ENCODE results near the gene LTBP4. TPM values are rescaled to one million over a fixed set of nuclear protein-coding genes. Genes with fewer than 3 reads are reported as not detected.
"Not testable (repeated sequence)": the region's sequence is repeated elsewhere in the genome, so short reads cannot be mapped to it uniquely, and the experiment has no call there.

LTBP4 gene
- total RNA-seq, 2 experiments from 2014 or later, result 141 to 144 TPM

DNA sequence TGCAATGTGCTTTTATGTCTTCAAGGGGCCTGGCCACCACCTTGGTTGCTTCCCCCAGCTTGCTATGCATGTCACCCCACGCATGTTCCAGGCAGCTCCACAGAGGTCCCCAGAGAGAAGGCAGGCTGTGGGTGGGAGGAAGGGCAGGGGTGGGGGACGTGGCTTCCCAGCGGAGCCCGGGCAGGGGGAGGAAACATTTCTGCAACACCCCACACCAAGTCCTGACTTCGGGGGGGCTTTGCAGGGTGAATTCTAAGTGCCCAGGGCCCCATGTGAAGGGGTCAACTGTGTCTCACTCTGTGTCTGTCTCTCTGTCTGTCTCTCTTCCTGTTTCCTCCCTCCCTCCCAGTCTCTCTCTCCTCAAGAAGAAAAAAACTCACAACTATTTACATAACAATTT lies 39.6 kb downstream of the LTBP4 start:
- POLR2A ChIA-PET, result no interaction called here

DNA sequence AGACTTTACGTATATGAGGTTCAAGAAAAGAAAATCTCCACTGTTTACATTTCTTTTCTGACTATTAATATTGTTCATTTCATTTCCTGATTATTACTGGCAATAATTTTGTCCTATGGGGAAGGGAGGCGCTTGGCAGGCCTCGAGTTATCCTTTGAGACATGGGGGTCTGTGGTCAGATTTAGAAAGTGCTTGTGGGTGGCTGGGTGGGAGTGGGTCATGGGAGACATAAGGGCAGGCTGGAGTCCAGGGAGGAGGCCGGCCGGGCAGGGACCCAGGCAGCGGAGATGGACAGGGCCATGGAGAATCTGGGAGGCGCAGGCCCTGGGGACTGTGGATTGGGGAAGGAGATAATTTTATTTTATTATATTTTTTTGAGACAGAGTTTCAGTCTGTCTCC lies 40.1 kb downstream of the LTBP4 start:
- ChIA-PET POLR2A (no interaction called here), CTCF (no interaction called here)

More for the DNA sequence above, 39.6 kb downstream of the LTBP4 start:
- CTCF ChIA-PET, result no interaction called here

DNA sequence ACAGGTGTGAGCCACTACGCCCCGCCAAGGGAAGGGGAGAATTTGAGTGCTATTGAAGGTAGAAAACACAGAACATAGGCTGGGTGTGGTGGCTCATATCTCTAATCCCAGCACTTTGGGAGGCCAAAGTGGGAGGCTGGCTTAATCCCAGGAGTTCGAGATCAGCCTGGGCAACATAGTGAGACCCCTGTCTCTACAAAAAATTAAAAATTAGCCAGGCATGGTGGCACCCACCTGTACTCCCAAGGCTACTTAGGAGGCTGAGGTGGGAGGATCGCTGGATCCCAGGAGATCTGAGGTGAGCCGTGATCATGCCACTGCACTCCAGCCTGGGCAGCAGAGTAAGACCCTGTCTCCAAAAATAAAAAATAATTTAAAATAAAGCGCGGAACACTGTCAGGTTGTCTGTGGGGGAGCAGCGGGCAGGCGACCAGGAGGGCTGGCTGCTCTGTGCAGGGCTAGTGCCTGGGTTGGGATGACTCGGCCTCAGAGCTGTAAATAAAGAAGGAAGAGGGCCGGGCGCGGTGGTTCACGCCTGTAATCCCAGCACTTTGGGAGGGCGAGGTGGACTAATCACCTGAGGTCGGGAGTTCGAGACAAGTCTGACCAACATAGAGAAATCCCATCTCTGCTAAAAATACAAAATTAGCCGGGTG lies 41.0 kb downstream of the LTBP4 start:
- CTCF ChIA-PET, result no interaction called here
- POLR2A ChIA-PET, result no interaction called here

DNA sequence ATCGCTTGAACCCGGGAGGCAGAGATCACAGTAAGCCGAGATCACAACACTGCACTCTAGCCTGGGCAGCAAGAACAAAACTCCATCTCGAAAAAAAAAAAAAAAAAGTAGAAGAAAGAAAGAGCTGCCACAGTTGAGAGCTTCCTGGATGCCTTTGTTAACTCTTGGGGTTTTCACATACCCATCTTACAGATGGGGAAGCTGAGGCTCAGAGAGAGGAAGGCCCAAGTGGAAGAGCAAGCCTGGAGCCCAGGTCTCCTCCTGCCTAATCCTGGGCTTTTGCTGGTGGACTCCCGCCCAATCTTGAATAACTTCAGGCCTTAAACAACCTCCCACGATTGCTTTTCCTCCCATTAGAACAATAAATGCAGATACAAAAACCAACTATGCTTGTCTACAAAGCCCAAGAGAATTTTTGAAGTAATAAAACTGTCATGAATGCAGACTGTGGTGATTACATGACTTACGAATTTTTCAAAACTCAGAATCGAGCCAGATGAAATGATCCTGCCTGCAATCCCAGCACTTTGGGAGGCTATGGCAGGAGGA lies 41.7 kb downstream of the LTBP4 start:
- CTCF ChIA-PET, result interaction anchor here (2.2 kb wide), 1 partner anchor 9 kb away, joined by 12 read pairs; no protein-coding TSS in a partner anchor
- POLR2A ChIA-PET, result no interaction called here

DNA sequence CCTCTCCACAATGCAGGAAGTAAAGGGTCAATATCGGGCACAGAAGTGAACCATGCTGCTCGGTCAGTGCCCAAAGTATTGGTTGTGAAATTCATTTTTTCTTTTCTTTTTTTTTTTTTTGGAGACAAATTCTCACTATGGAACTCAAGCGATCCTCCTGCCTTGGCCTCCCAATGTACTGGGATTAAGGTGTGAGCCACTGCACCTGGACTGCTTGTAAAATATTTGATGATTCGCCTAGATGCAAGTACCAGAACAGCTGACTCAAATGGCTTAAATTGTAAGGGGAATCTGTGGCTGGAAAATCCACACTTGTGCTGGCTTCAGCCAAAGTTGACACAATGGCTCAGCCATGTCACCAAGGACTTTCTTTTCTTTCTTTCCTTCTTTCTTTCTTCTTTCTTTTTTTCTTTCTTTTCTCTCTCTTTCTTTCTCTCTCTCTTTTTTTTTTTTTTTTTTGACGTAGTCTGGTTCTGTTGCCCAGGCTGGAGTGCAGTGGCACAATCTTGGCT lies 45.6 kb downstream of the LTBP4 start:
- CTCF ChIA-PET, result interaction anchor here (0.6 to 2.1 kb wide), 2 partner anchors 12 to 1190 kb away, joined by 5 to 10 read pairs; no protein-coding TSS in a partner anchor
- POLR2A ChIA-PET, result no interaction called here

DNA sequence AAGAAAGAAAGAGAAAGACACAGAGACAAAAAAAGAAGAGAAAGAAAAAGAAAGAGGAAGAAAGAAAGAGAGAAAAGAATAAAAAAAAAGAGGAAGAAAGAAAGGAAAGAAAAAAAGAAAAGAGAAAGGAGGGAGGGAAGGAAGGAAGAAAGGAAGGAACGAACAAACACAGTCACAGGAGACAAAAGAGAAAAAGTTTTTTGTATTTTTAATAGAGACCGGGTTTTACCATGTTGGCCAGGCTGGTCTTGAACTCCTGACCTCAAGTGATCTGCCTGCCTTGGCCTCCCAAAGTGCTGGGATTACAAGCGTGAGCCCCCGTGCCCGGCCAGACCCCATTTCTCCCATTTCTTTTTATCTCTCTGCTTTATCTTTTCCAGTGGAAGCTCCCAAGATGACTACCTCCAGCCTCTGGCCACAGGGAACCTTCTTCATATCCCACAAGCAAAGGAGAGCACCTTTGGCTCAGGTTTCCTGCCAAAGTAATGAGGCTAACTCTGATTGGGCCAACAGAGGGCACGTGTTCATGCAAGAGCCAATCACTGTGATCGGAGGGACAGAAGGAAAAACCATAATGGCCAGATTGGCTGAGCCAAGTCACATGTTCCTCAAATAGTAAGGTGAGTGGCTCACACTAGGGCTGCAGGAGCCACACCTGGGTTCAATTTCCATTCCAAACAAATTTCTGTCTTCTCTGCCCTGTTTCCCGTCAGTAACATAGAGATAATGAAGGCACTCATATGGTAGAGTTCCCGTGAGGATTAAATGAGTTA lies 48.9 kb downstream of the LTBP4 start:
- CTCF ChIA-PET, result not testable (repeated sequence)

DNA sequence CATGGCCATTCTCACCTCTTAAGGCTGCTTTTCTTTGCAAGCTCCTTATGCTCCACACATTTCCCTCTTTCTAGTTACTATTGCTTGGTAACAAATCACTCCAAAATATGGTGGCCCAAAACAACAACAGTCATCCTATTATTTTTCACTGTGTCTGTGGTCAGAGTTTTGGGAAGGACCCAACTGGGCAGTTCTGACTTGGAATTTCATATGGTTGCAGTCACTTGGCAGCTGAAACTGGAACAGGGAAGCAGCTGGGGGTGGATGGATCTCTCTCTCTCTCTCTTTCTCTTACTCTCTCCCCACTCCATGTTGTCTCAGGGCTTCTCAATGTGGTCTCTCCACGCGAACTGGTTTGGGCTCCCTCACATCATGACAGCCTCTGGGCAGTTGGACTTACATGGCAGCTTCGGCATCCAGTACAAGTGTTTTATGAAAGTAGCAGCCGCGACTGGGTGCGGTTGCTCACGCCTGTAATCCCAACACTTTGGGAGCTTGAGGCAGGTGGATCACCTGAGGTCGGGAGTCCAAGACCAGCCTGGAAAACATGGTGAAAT lies 49.7 kb downstream of the LTBP4 start:
- CTCF ChIA-PET, result interaction anchor here (0.6 kb wide), 1 partner anchor 188 kb away, joined by 3 read pairs; no protein-coding TSS in a partner anchor
- POLR2A ChIA-PET, result no interaction called here

More for the DNA sequence above, 48.9 kb downstream of the LTBP4 start:
- POLR2A ChIA-PET, result not testable (repeated sequence)

DNA sequence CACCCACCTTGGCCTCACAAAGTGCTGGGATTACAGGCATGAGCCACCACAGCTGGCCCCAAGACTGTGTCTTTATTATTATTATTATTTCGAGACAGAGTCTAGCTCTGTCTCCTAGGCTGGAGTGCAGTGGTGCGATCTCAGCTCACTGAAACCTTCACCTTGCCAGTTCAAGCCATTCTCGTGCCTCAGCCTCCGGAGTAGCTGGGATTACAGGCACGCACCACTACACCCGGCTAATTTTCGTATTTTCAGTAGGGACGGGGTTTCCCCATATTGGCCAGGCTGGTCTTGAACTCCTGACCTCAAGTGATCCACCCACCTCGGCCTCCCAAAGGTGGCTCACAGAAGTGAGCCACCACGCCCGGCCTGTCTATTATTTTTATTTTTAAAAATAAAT lies 51.1 kb downstream of the LTBP4 start:
- POLR2A ChIA-PET, CTCF ChIA-PET: not testable (repeated sequence)

DNA sequence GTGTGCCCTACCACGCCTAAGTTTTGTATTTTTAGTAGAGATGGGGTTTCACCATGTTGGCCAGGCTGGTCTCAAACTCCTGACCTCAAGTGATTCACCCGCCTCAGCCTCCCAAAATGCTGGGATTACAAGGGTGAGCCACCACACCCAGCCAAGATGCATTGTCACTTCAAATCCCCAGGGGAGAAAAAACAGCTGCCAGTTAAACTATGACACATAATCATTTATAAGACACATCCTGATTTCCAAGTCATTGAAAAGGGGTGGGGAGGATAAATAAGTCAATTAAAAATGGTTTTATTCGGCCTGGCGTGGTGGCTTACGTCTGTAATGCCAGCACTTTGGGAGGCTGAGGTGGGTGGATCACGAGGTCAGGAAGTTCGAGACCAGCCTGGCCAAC lies 54.5 kb downstream of the LTBP4 start:
- CTCF ChIA-PET, result interaction anchor here (3.7 kb wide), 1 partner anchor 21 kb away, joined by 17 read pairs; no protein-coding TSS in a partner anchor
- POLR2A ChIA-PET, result not testable (repeated sequence)

DNA sequence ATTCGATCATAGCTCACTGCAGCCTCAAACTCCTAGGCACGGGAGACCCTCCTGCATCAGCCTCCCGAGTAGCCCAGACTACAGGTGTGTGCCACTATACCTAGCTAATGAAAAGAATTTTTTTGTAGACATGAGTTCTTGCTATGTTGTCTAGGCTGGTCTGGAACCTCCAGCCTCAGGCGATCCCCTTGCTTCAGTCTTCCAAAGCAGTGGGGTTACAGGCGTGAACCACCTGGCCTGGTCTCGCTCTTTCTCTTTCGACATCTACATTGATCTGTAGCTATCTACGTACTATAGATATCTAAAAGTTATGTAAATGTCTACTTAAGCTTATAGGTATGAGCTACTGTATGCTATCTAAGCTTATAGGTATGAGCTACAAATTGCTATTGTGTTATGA lies 56.9 kb downstream of the LTBP4 start:
- CTCF ChIA-PET, result interaction anchor here (0.8 to 3.7 kb wide), 3 partner anchors 23 to 238 kb away, joined by 3 to 17 read pairs (median 3); no protein-coding TSS in a partner anchor
- POLR2A ChIA-PET, result no interaction called here

DNA sequence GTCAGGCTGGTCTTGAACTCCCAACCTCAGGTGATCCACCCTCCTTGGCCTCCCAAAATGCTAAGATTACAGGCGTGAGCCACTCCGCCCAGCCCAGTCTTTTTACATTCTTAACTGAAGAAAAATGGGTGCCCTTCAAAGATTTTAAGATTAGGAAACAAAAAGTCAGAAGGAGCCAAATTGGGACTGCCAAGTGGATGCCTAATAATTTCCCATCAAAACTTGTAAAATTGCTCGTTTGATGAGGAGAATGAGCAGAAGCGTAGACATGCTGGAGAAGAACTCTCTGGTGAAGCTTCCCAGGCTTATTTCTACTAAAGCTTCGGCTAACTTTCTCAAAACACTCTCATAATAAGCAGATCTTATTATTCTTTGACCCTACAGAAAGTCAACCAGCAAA lies 57.9 kb downstream of the LTBP4 start:
- ChIA-PET POLR2A (no interaction called here), CTCF (interaction anchor here (1.8 kb wide), 1 partner anchor 25 kb away, joined by 6 read pairs; no protein-coding TSS in a partner anchor)

DNA sequence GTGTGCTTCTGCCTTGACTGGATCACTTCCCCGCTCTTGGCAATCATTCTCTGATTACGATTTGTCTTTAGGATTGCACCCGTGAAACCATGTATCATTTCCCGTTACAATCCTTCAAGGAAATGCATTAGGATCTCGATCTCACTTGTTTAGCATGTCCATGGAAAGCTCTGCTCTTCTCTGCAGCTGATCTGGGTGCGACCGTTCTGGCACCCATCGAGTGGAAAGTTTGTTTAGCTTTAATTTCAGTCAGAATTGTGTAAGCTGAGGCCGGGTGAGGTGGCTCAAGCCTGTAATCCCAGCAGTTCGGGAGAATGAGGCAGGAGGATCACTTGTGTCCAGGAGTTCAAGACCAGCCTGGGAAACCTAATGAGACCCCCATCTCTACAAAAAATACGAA lies 58.4 kb downstream of the LTBP4 start:
- POLR2A ChIA-PET, result no interaction called here
- CTCF ChIA-PET, result interaction anchor here (1.8 kb wide), 1 partner anchor 25 kb away, joined by 6 read pairs; no protein-coding TSS in a partner anchor

DNA sequence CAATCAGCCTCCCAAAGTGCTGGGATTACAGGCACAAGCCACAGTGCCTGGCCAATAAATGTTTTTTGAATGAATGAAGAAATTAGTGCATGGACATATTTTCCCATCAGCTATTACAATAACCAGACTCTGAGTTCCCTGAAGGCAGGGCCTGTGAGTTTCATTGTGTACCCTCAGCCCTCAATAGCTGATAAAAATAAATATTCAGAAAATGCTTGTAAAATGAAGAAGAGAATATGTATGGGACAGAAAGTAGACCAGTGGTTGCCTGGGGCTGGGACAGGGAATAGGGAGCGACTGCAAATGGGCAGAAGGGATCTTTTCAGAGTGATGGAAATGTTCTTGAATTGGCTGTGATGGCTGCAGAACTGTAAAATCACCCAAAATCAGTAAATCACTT lies 60.4 kb downstream of the LTBP4 start:
- POLR2A ChIA-PET, result no interaction called here

DNA sequence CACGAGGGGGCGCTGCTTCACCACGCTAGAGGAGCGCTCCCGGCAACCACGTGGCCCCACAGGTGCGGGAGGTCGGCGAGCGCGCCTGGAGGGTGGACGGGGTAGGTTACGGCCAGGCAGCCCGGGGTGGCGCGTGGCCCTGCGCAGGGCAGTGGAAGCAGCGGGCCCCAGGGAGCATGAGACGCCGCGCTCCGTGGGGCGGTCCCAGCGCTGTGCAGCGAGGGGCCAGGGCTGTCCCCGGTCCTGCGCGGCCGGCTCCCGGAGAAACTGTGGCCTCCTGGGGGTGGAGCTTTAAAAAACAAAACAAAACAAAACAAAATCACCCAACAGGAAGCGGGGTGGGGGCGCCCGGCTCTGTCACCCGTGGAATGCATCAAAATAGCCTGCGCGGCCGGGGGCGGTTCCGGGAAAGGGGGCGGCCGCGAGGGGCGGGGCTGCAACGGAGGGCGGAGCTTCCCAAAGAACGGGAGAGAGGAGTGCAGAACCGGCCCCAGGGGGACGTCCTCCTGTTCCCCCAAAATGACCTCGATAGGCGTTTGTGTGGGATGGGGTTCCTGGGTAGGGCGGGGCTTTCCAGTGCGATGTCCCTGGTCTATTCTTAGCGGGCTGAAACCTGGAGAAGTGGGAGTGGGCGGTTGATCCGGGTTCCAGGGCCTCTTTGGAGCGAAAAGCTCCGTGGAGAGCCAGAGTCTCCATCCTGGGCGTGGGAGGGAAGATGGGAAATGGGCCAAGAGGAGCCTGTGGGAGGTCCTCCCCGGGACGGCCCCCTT lies 61.9 kb downstream of the LTBP4 start:
- ChIA-PET CTCF (interaction anchor here (0.5 to 2.5 kb wide), 28 partner anchors 8 to 483 kb away, joined by 3 to 24 read pairs (median 4); partner anchors contain the start of genes COQ8B, ITPKC and RAB4B), POLR2A (interaction anchor here (0.6 to 2.2 kb wide), 9 partner anchors 28 to 601 kb away, joined by 3 to 8 read pairs (median 3); partner anchors contain the start of genes ACTMAP, NUMBL and SNRPA)

More for the DNA sequence above, 60.4 kb downstream of the LTBP4 start:
- CTCF ChIA-PET, result interaction anchor here (0.7 to 2.5 kb wide), 4 partner anchors 27 to 169 kb away, joined by 3 to 24 read pairs (median 5); no protein-coding TSS in a partner anchor

DNA sequence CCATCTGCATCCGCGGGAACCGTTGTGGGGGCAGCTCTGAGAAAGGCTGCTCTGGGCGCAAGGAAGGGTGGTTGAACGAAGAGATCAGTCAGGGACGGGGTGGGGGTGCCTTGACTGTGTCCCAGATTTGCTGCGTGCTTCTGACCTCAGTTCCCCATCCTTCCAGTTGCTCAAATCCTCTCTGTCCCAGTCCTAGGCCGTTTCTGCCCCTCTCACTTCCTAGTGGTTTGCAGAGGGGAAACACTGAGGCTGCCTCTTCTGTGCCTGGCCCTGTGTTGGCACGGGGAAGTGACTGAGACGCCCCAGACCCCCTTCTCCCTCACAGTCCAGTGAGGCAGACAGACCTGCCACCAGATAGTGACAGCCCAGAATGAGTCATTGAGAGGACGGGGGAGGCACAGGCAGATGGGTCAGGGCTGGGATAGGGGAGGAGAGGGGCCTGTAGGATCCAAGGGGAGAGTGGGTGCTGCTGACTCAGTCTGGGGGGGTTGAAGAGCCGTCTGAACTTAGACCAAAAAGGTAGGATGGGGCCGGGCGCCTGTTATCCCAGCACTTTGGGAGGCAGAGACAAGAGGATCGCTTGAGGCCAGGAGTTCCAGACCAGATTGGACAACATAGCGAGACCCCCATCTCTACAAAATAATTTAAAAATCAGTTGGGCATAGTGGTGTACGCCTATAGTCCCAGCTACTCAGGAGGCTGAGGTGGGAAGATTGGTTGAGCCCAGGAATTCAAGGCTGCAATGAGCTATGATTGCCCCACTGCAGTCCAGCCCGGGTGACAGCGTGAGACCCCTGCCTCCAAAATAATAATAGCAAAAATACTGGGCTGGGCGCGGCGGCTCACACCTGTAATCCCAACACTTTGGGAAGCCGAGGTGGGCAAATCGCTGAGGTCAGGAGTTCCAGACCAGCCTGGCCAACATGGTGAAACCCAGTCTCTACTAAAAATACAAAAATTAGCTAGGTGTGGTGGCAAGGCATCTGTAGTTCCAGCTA lies 62.8 kb downstream of the LTBP4 start:
- ChIA-PET CTCF (interaction anchor here (0.6 to 2.5 kb wide), 27 partner anchors 9 to 482 kb away, joined by 3 to 24 read pairs (median 4); partner anchors contain the start of genes COQ8B, ITPKC and RAB4B), POLR2A (interaction anchor here (0.6 to 2.2 kb wide), 8 partner anchors 27 to 155 kb away, joined by 3 to 8 read pairs (median 4); partner anchors contain the start of genes ACTMAP, NUMBL and SNRPA)

DNA sequence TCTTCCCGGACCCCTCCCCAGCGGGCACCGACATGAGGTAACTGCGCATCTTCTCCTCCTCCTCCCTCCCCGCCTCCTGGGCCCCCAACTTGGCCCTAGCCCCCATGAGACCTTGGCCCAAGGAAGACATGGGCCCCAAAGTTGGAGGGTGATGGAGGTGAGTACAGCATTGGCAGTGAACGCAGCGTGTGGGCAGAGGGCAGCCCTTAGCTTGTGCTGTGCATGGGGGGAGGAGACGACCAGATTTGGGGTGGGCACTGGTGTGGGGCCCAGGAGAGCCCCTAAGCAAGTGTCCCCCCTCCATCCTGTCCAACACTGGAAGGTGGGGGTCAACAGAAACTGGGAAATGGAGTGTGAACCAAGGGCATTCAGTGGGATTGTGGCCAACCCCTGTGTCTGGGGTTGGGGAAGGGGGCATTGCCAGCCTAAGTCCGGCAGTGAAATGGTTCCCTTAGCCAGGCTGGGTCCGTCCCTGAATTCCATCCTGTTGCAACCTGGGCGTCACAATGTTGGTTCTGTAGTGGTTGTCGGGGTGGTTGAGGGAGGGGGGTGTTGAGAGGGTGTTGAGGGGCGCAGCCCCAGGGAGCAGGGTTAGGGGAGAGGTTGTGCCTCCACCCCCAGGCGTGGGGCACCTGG lies 65.8 kb downstream of the LTBP4 start:
- CTCF ChIA-PET, result no interaction called here
- POLR2A ChIA-PET, result no interaction called here

DNA sequence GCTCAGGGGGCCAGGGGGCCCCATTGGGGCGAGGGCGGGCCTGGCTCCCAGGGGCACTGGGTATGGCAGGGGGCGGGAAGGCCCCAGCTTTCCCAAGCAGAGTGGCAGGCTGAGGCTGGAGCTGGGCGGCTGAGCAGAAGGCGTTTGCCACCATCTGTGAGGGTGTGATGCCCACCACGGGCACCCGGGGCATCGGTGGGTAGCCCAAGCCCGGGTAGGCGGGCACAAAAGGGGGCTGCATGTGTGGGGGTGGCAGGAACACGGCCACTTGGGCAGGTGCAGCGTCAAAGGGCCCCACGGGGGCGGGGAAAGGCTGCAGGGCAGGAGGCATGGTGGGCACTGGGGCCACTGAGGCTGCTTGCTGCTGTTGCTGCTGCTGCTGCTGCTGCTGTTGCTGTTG lies 66.4 kb downstream of the LTBP4 start:
- ChIA-PET CTCF (no interaction called here), POLR2A (no interaction called here)

Data from activated CD8-positive, alpha-beta memory T cell treated with anti-CD3 and anti-CD28 coated beads for 36 hours (primary cell).